CD4-positive, CD25-positive, alpha-beta regulatory T cell (primary cell): Measurements from ENCODE around the gene TP53TG5. TPM values are rescaled to one million over a fixed set of nuclear protein-coding genes. Genes with fewer than 3 reads are reported as not detected.

Experiments used
- ATAC-seq, 2 donors: fragments of 150-1000 bp; cut with Tn5 transposase; one replicate each; pipeline ENCODE4 v1.10.0; 2021; ENCODE audit warnings: low read depth in 2 of 2, moderate number of reproducible peaks in 2 of 2, moderate library complexity in 1 of 2
- DNase-seq, 3 donors: peaks; one replicate each; pipeline versions ENCODE4 v3.0.0 to v3.0.0-alpha.2; 2012 to 2022; ENCODE audit warnings: mixed read lengths in 1 of 3
- H3K27ac ChIP-seq: one replicate; pipeline ENCODE4 v1.7.0; 2013; ENCODE audit warnings: mild to moderate bottlenecking, low read length; ENCODE audit not compliant: insufficient read depth, poor library complexity, severe bottlenecking
- H3K27me3 ChIP-seq: one replicate; pipeline ENCODE4 v1.7.0; 2013; ENCODE audit warnings: low read length; ENCODE audit not compliant: control insufficient read depth, insufficient read depth
- H3K36me3 ChIP-seq: one replicate; pipeline ENCODE4 v1.7.0; 2013; ENCODE audit warnings: mild to moderate bottlenecking, low read length, moderate library complexity; ENCODE audit not compliant: control insufficient read depth, insufficient read depth
- H3K4me1 ChIP-seq: 2 replicates; pipeline ENCODE4 v1.7.0; 2013; ENCODE audit warnings: mild to moderate bottlenecking, low read length; ENCODE audit not compliant: insufficient read depth, control insufficient read depth, poor library complexity, severe bottlenecking
- H3K4me3 ChIP-seq: one replicate; pipeline ENCODE4 v1.7.0; 2013; ENCODE audit warnings: low read depth, mild to moderate bottlenecking, low read length, moderate library complexity
- H3K9me3 ChIP-seq, 2 experiments: 1 replicate in 1 of 2; 2 replicates in 1 of 2; pipeline ENCODE4 v1.7.0; 2013; ENCODE audit warnings: low read length in 2 of 2, mild to moderate bottlenecking in 1 of 2, moderate library complexity in 1 of 2; ENCODE audit not compliant: control insufficient read depth in 2 of 2
- H3K27ac Mint-ChIP-seq, 3 donors: one replicate each; pipeline ENCODE4 v1.8.0; 2020 to 2022; ENCODE audit warnings: mild to moderate bottlenecking in 3 of 3, mixed read lengths in 3 of 3, moderate library complexity in 2 of 3
- H3K27me3 Mint-ChIP-seq: one replicate; pipeline ENCODE4 v1.8.0; 2022; ENCODE audit warnings: mild to moderate bottlenecking, mixed read lengths
- H3K36me3 Mint-ChIP-seq: one replicate; pipeline ENCODE4 v1.8.0; 2020; ENCODE audit warnings: mixed read lengths
- H3K4me1 Mint-ChIP-seq, 4 donors: one replicate each; pipeline ENCODE4 v1.8.0; 2020 to 2022; ENCODE audit warnings: mixed read lengths in 4 of 4, mild to moderate bottlenecking in 1 of 4
- H3K4me3 Mint-ChIP-seq, 4 donors: one replicate each; pipeline ENCODE4 v1.8.0; 2020 to 2022; ENCODE audit warnings: mild to moderate bottlenecking in 4 of 4, mixed read lengths in 4 of 4, moderate library complexity in 3 of 4
- H3K9me3 Mint-ChIP-seq, 7 donors: one replicate each; pipeline ENCODE4 v1.8.0; 2020 to 2022; ENCODE audit warnings: mixed read lengths in 7 of 7, mild to moderate bottlenecking in 3 of 7, moderate library complexity in 2 of 7
- polyA plus RNA-seq, 4 donors: library from polyadenylated mRNA; unstranded; fragments of 300-500 nt; fragmentation: Illumina TruSeq; gene quantifications; one replicate each; pipeline ENCODE4 v1.2.3, GENCODE V29; 2021
- total RNA-seq: library from RNA; stranded (reverse); gene quantifications from one replicate; pipeline ENCODE4 v1.2.3, GENCODE V29; 2022

TP53TG5 gene
- total and polyA plus RNA-seq, 5 donors from 2014 or later = 0.18 to 0.56 (median 0.23) TPM; not detected in 1

- peaks cover 26% of the 10 kb centered on the region for H3K36me3 ChIP-seq
- H3K27ac Mint-ChIP-seq = peak within 1 kb of the TSS; percentile 97 to 99 (median 99)
- no peaks in the 10 kb centered on the region for H3K9me3 ChIP-seq
- H3K27me3 ChIP-seq = no peaks in the 10 kb centered on the region
- peaks cover 12 to 47% (median 33%) of the 10 kb centered on the region in 4 donors for H3K4me1 Mint-ChIP-seq
- peak within 1 kb of the TSS; percentile 98 for H3K27ac ChIP-seq
- H3K4me1 ChIP-seq = peaks cover 37% of the 10 kb centered on the region
- ATAC-seq = peak; percentile 85
- H3K4me3 Mint-ChIP-seq = peak within 1 kb of the TSS; percentile 85 to 99 (median 97)
- peak; percentile 98 for DNase-seq
- peaks cover 17% of the 10 kb centered on the region for H3K36me3 Mint-ChIP-seq
- H3K9me3 Mint-ChIP-seq = no peaks in the 10 kb centered on the region
- no peaks in the 10 kb centered on the region for H3K27me3 Mint-ChIP-seq
- H3K4me3 ChIP-seq = peak within 1 kb of the TSS; percentile 92
Measured at GRCh38 chr20:45362804-45363610, 15.1 kb downstream of the TP53TG5 start, which contains the start of gene SYS1. TSS of gene SYS1 (plus strand) at chr20:45363156. CDS start at chr20:45363532, 376 bp downstream.

DNA sequence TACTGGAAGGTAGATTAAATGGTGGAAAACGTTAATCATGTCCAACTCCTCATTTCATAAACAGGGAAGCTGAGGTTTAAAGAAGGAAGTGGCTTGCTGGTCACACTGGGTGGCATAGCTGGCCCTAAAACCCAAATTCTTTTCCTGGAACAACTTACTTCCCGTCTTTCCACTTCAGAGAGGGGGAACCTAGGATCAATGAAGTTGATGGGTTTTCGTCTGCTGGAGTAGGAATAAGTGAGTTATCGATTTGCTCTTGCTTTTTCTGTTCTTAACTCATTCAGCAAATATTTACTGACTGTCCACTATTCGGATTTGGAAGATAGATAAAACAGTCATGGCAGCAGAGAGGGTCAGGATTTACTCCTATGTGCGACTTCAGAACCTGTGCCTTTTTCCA lies 16.3 kb downstream of the TP53TG5 start:
- Histone ChIP-seq H3K9me3 (no peaks in the 10 kb centered on the region), H3K27me3 (no peaks in the 10 kb centered on the region), H3K4me1 (peaks cover 34% of the 10 kb centered on the region), H3K36me3 (peaks cover 18% of the 10 kb centered on the region), H3K4me3 (no peak overlapping the region), H3K27ac (no peak overlapping the region)
- peaks cover 8% of the 10 kb centered on the region for H3K36me3 Mint-ChIP-seq
- no peak overlapping the region for H3K27ac Mint-ChIP-seq
- H3K27me3 Mint-ChIP-seq = no peaks in the 10 kb centered on the region
- ATAC-seq = no peak
- no peak overlapping the region for H3K4me3 Mint-ChIP-seq
- no peak for DNase-seq
- H3K4me1 Mint-ChIP-seq = peaks cover 11 to 45% (median 33%) of the 10 kb centered on the region in 4 donors
- H3K9me3 Mint-ChIP-seq = no peaks in the 10 kb centered on the region

DNA sequence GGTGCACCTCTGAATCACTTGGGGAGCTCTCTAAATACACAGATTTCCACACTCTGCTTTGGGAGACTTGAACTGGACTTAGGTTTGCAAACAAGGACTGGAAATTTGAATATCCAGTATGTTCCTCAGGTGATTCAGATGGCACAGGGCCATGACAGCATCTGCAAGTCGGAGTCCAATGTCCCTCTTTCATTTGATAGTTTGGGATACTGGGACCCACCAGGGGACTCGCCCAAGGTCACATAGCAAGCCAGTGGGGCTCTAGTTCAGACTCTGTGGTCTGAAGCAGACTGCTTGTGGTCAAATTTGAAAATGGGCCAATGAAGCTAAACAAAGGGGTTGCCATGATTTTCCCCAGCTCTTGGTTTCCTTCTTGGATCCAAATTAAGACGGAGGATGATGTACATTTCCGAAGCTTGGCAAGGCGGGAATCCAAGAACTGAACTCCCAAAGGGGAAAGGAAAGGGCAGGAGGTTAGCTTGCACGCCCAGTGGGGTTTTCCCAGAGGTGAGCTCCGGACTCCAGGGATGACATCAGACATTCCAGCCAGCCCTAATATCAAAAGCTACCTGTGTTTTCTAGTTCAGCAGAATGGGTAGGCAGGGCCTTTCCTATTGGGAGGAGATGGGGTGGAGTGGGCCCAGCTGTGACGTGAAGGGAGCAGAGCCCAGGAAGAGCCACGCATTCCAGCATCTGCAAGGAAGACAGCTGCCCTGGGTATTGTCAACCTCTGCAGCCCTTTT lies 18.5 kb downstream of the TP53TG5 start:
- Histone ChIP-seq H3K9me3 (no peaks in the 10 kb centered on the region), H3K36me3 (no peaks in the 10 kb centered on the region), H3K27ac (no peak overlapping the region), H3K4me3 (no peak overlapping the region), H3K27me3 (no peaks in the 10 kb centered on the region), H3K4me1 (peaks cover 23% of the 10 kb centered on the region)
- no peak overlapping the region for H3K27ac Mint-ChIP-seq
- no peak for ATAC-seq
- H3K36me3 Mint-ChIP-seq = no peaks in the 10 kb centered on the region
- no peak for DNase-seq
- H3K4me3 Mint-ChIP-seq = no peak overlapping the region
- no peaks in the 10 kb centered on the region for H3K27me3 Mint-ChIP-seq
- peaks cover 11 to 38% (median 30%) of the 10 kb centered on the region in 4 donors for H3K4me1 Mint-ChIP-seq
- no peaks in the 10 kb centered on the region for H3K9me3 Mint-ChIP-seq

GRCh38 chr20:45359069-45359405 lies 19.1 kb downstream of the TP53TG5 start:
- H3K4me3 Mint-ChIP-seq = no peak overlapping the region
- Histone ChIP-seq H3K27me3 (no peaks in the 10 kb centered on the region), H3K27ac (no peak overlapping the region), H3K4me3 (no peak overlapping the region), H3K4me1 (peaks cover 18% of the 10 kb centered on the region), H3K36me3 (no peaks in the 10 kb centered on the region), H3K9me3 (no peaks in the 10 kb centered on the region)
- DNase-seq (no peak), ATAC-seq (no peak)
- H3K27me3 Mint-ChIP-seq = no peaks in the 10 kb centered on the region
- no peak overlapping the region for H3K27ac Mint-ChIP-seq
- H3K4me1 Mint-ChIP-seq = peaks cover 9 to 41% (median 33%) of the 10 kb centered on the region in 4 donors
- H3K36me3 Mint-ChIP-seq = no peaks in the 10 kb centered on the region
- H3K9me3 Mint-ChIP-seq = no peaks in the 10 kb centered on the region

DNA sequence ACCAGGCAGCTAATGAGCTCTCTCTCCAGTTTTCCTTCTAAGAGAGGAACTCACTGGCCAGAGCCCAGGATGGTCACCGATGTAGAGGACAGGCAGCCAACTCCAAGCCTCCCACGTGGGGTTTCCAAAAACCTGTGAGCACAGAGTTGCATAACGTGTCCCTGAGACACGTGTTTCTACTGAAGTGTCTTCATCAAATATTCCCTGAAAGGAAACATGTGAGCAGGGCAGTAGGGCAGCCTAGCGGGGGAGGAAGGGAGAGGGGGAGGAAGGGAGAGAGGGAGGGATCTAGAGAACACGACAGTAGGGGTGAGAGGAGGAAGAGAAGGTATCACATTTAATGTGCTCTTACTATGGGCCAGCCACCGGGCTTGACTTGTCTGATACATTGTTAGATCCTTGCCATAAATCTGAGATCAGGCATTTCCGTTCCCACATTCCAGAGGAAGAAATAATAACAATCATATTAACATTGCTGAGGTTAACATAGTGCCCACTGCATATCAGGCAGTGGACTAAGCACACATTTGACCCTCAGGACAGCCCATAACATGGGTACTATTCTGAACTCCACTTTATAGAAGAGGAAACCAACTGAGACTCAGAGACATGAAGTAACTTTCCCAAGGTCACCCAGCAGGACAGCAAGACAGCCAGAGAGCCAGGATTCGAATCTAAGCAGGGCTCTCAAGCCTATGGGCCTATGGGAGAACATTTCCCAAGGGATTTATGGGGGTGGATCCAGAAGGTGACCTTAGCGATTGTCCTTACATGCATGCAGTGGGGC lies 19.6 kb downstream of the TP53TG5 start:
- Histone ChIP-seq H3K4me3 (no peak overlapping the region), H3K9me3 (no peaks in the 10 kb centered on the region), H3K27me3 (no peaks in the 10 kb centered on the region), H3K4me1 (peaks cover 12% of the 10 kb centered on the region), H3K36me3 (no peaks in the 10 kb centered on the region), H3K27ac (no peak overlapping the region)
- Mint-ChIP-seq H3K27ac (no peak overlapping the region), H3K9me3 (no peaks in the 10 kb centered on the region), H3K36me3 (no peaks in the 10 kb centered on the region), H3K4me1 (peaks cover 4 to 41% (median 31%) of the 10 kb centered on the region in 4 donors), H3K4me3 (no peak overlapping the region), H3K27me3 (no peaks in the 10 kb centered on the region)
- DNase-seq (no peak), ATAC-seq (no peak)

- peak overlapping the region in 3 of 4 donors; percentile 2 to 56 (median 51) for H3K4me3 Mint-ChIP-seq
- DNase-seq (peak in 1 of 3 donors; percentile 68), ATAC-seq (peak; percentile 49 to 55)
- H3K4me1 ChIP-seq = peaks cover 6% of the 10 kb centered on the region
- no peaks in the 10 kb centered on the region for H3K36me3 Mint-ChIP-seq
- H3K36me3 ChIP-seq = no peaks in the 10 kb centered on the region
- peak overlapping the region; percentile 62 to 90 (median 82) for H3K27ac Mint-ChIP-seq
- no peaks in the 10 kb centered on the region for H3K27me3 ChIP-seq
- H3K27me3 Mint-ChIP-seq = no peaks in the 10 kb centered on the region
- H3K4me1 Mint-ChIP-seq = peaks cover 0 to 34% (median 26%) of the 10 kb centered on the region in 4 donors
- peak overlapping the region; percentile 54 for H3K4me3 ChIP-seq
- peak overlapping the region; percentile 36 for H3K27ac ChIP-seq
- no peaks in the 10 kb centered on the region for H3K9me3 ChIP-seq
- no peaks in the 10 kb centered on the region for H3K9me3 Mint-ChIP-seq
Measured at GRCh38 chr20:45355209-45356084, 22.7 kb downstream of the TP53TG5 start.
